Trophoblast cell (in vitro differentiated cells and primary cell): Measurements from ENCODE around the gene FRRS1L.

ENCODE experiments used
- DNase-seq, 2 donors: peaks; one replicate each; pipeline ENCODE4 v3.0.0-alpha.2; 2016
- H2AFZ ChIP-seq: 2 replicates; pipeline ENCODE4 v1.6.1; 2013; ENCODE audit warnings: low read length, moderate library complexity, mild to moderate bottlenecking; ENCODE audit not compliant: insufficient read depth, poor library complexity
- H2AK5ac ChIP-seq: 2 replicates; pipeline ENCODE4 v1.6.1; 2013; ENCODE audit warnings: mild to moderate bottlenecking, low read length
- H2BK120ac ChIP-seq: 2 replicates; pipeline ENCODE4 v1.6.1; 2013; ENCODE audit warnings: low read length, mild to moderate bottlenecking, moderate library complexity; ENCODE audit not compliant: insufficient read depth, poor library complexity
- H2BK12ac ChIP-seq: 2 replicates; pipeline ENCODE4 v1.6.1; 2013; ENCODE audit warnings: mild to moderate bottlenecking, low read length, moderate library complexity
- H2BK5ac ChIP-seq: 2 replicates; pipeline ENCODE4 v1.6.1; 2013; ENCODE audit warnings: low read length, low read depth, moderate library complexity, mild to moderate bottlenecking; ENCODE audit not compliant: poor library complexity
- H3K14ac ChIP-seq: 2 replicates; pipeline ENCODE4 v1.6.1; 2013; ENCODE audit warnings: mild to moderate bottlenecking, low read length
- H3K18ac ChIP-seq: 2 replicates; pipeline ENCODE4 v1.6.1; 2013; ENCODE audit warnings: mild to moderate bottlenecking, low read length
- H3K23ac ChIP-seq: 2 replicates; pipeline ENCODE4 v1.6.1; 2013; ENCODE audit warnings: low read length
- H3K27ac ChIP-seq: 2 replicates; pipeline ENCODE4 v1.5.1; 2013; ENCODE audit warnings: low read depth, mild to moderate bottlenecking, inconsistent platforms, low read length, moderate library complexity
- H3K27me3 ChIP-seq: 2 replicates; pipeline ENCODE4 v1.6.1; 2013; ENCODE audit warnings: inconsistent platforms, mild to moderate bottlenecking, low read length, moderate library complexity; ENCODE audit not compliant: insufficient read depth
- H3K36me3 ChIP-seq, 2 experiments: 1 replicate in 1 of 2; 2 replicates in 1 of 2; pipeline ENCODE4 v1.6.1; 2013; ENCODE audit warnings: low read length in 2 of 2, mild to moderate bottlenecking in 2 of 2, moderate library complexity in 1 of 2; ENCODE audit not compliant: insufficient read depth in 2 of 2, control insufficient read depth in 1 of 2
- H3K4ac ChIP-seq: 2 replicates; pipeline ENCODE4 v1.6.1; 2013; ENCODE audit warnings: low read depth, mild to moderate bottlenecking, low read length, moderate library complexity
- H3K4me1 ChIP-seq, 2 experiments: 1 replicate in 1 of 2; 2 replicates in 1 of 2; pipeline ENCODE4 v1.6.1; 2013; ENCODE audit warnings: low read length in 2 of 2, mild to moderate bottlenecking in 2 of 2, moderate library complexity in 1 of 2; ENCODE audit not compliant: insufficient read depth in 2 of 2, control insufficient read depth in 1 of 2
- H3K4me2 ChIP-seq: 2 replicates; pipeline ENCODE4 v1.6.1; 2013; ENCODE audit warnings: inconsistent platforms, mild to moderate bottlenecking, low read length, moderate library complexity
- H3K4me3 ChIP-seq: 2 replicates; pipeline ENCODE4 v1.5.1; 2013; ENCODE audit warnings: mild to moderate bottlenecking, low read depth, low read length, inconsistent platforms
- H3K79me1 ChIP-seq: one replicate; pipeline ENCODE4 v1.6.1; 2013; ENCODE audit warnings: low read length
- H3K79me2 ChIP-seq: 2 replicates; pipeline ENCODE4 v1.6.1; 2013; ENCODE audit warnings: low read length, mild to moderate bottlenecking; ENCODE audit not compliant: control insufficient read depth, insufficient read depth, poor library complexity
- H3K9ac ChIP-seq: 2 replicates; pipeline ENCODE4 v1.6.1; 2013; ENCODE audit warnings: mild to moderate bottlenecking, low read length
- H3K9me3 ChIP-seq: 2 replicates; pipeline ENCODE4 v1.6.1; 2013; ENCODE audit warnings: low read depth, mild to moderate bottlenecking, control low read depth, inconsistent platforms, low read length; ENCODE audit not compliant: insufficient read depth
- H4K12ac ChIP-seq: 2 replicates; pipeline ENCODE4 v1.6.1; 2013; ENCODE audit warnings: low read depth, mild to moderate bottlenecking, low read length, moderate library complexity
- H4K8ac ChIP-seq: 2 replicates; pipeline ENCODE4 v1.6.1; 2013; ENCODE audit warnings: low read depth, mild to moderate bottlenecking, low read length, moderate library complexity
- H4K91ac ChIP-seq: one replicate; pipeline ENCODE4 v1.6.1; 2013; ENCODE audit warnings: low read depth, mild to moderate bottlenecking, low read length, moderate library complexity
- WGBS: extraction: QIAGEN DNeasy Blood & Tissue Kit; methylation state at CpG from one replicate; pipeline ENCODE4 v1.1.7; 2013; ENCODE audit warnings: missing lambda C conversion rate; ENCODE audit not compliant: insufficient read length, insufficient coverage; ENCODE audit errors: extremely low coverage; 5-methylcytosine and 5-hydroxymethylcytosine counted together

Gene FRRS1L

DNA sequence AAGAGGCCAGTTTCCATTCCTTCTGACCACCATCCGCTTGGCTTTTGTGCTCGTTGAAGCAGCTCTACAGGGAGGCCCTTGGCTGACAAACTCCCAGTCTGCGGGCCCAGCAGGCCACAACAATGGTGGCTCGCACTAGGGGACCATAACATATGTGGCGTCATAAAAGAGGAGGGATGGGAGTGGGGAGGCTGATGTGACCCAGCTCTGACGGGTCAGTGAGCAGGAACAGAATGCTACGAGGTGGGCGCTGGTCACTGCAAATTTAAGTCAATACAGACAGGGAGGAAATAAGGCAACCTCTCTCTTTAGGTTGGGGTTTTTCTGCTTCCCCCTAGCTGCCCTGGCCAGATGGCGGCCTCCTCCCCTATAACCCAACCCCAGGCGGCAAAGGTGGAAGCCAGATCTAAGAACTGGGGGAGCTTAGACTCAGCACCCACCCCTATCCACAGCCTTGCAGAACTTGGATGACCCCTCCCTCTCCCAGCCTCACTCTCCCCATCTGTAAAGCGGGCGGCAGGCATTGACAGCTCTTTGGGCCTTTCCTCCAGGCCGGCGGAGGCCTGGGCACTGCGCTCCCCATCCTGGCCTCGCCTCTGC, 778 bp downstream of the FRRS1L start:
- Histone ChIP-seq H2BK120ac (no peak overlapping the region), H3K23ac (no peak overlapping the region), H2AFZ (no peak overlapping the region), H3K79me2 (no peaks in the 10 kb centered on the region), H4K91ac (no peak overlapping the region), H3K4me3 (no peak overlapping the region), H3K79me1 (no peaks in the 10 kb centered on the region), H2AK5ac (no peak overlapping the region), H2BK12ac (no peak overlapping the region), H3K9me3 (peaks cover 2% of the 10 kb centered on the region), H3K4me2 (peak overlapping the region; percentile 75), H3K9ac (no peak overlapping the region), H3K18ac (no peak overlapping the region), H3K36me3 (no peaks in the 10 kb centered on the region), H2BK5ac (no peak overlapping the region), H3K27ac (no peak overlapping the region), H4K8ac (no peak overlapping the region), H3K27me3 (peaks cover 26% of the 10 kb centered on the region), H4K12ac (no peak overlapping the region), H3K4ac (no peak overlapping the region), H3K4me1 (no peaks in the 10 kb centered on the region), H3K14ac (no peak overlapping the region)
- WGBS: no CpG with 5 or more reads among the region's 16 CpGs
- no peak for DNase-seq

- Histone ChIP-seq H2AK5ac (no peak overlapping the region), H2BK5ac (no peak overlapping the region), H3K23ac (no peak overlapping the region), H3K4me1 (no peaks in the 10 kb centered on the region), H2BK12ac (no peak overlapping the region), H3K4me2 (no peak overlapping the region), H4K8ac (no peak overlapping the region), H3K36me3 (no peaks in the 10 kb centered on the region), H3K4ac (no peak overlapping the region), H4K91ac (no peak overlapping the region), H3K27ac (no peak overlapping the region), H3K79me2 (no peaks in the 10 kb centered on the region), H3K18ac (no peak overlapping the region), H4K12ac (no peak overlapping the region), H3K9ac (no peak overlapping the region), H2AFZ (no peak overlapping the region), H3K9me3 (peaks cover 2% of the 10 kb centered on the region), H3K14ac (no peak overlapping the region), H2BK120ac (no peak overlapping the region), H3K4me3 (no peak overlapping the region), H3K79me1 (no peaks in the 10 kb centered on the region), H3K27me3 (peaks cover 26% of the 10 kb centered on the region)
- DNase-seq: no peak
- WGBS: no CpG with 5 or more reads among the region's 5 CpGs
These were observed 3.0 kb downstream of the FRRS1L start for GRCh38 chr9:109164042-109164441.

DNA sequence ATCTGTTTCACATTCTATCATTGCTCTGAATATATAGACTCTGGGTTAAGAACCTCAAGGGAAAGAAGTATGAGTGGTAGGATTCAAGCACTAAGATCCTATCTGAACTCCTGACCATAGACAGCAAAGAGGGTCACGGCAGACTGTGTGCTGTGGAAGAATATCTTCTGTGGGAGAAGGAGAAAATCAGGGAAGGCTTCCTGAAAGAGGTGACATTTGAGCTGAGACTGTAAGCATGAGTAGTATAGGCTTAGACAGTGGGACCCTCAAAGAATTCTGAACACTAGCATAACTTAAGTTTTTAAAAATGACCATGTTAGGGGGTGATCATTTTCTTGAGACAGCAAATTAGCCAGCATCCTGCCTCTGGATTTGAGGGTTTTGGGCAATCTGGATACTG, 3.9 kb downstream of the FRRS1L start:
- H3K18ac ChIP-seq: no peak overlapping the region
- no peak overlapping the region for H2AK5ac ChIP-seq
- H3K27me3 ChIP-seq: peaks cover 26% of the 10 kb centered on the region
- no peak overlapping the region for H3K4me2 ChIP-seq
- H3K4me3 ChIP-seq: no peak overlapping the region
- no peak overlapping the region for H3K23ac ChIP-seq
- H3K36me3 ChIP-seq: no peaks in the 10 kb centered on the region
- no peak overlapping the region for H4K12ac ChIP-seq
- H4K91ac ChIP-seq: no peak overlapping the region
- no peak overlapping the region for H4K8ac ChIP-seq
- DNase-seq: no peak
- no peak overlapping the region for H3K9ac ChIP-seq
- no peak overlapping the region for H2AFZ ChIP-seq
- H2BK5ac ChIP-seq: no peak overlapping the region
- H3K14ac ChIP-seq: no peak overlapping the region
- H3K79me2 ChIP-seq: no peaks in the 10 kb centered on the region
- H3K27ac ChIP-seq: no peak overlapping the region
- WGBS: no CpG with 5 or more reads among the region's 1 CpG
- H2BK12ac ChIP-seq: no peak overlapping the region
- H3K79me1 ChIP-seq: no peaks in the 10 kb centered on the region
- H3K4ac ChIP-seq: no peak overlapping the region
- H2BK120ac ChIP-seq: no peak overlapping the region
- H3K9me3 ChIP-seq: peaks cover 2% of the 10 kb centered on the region
- no peaks in the 10 kb centered on the region for H3K4me1 ChIP-seq

- peaks cover 24% of the 10 kb centered on the region for H3K27me3 ChIP-seq
- no peak overlapping the region for H4K91ac ChIP-seq
- H3K79me2 ChIP-seq: no peaks in the 10 kb centered on the region
- no peak overlapping the region for H2BK5ac ChIP-seq
- no peaks in the 10 kb centered on the region for H3K4me1 ChIP-seq
- no peak overlapping the region for H2BK12ac ChIP-seq
- DNase-seq: no peak
- H3K4ac ChIP-seq: no peak overlapping the region
- no peak overlapping the region for H2BK120ac ChIP-seq
- WGBS: no CpG with 5 or more reads among the region's 3 CpGs
- H3K18ac ChIP-seq: no peak overlapping the region
- H3K9me3 ChIP-seq: peaks cover under 1% of the 10 kb centered on the region
- H4K12ac ChIP-seq: no peak overlapping the region
- H2AFZ ChIP-seq: no peak overlapping the region
- no peak overlapping the region for H4K8ac ChIP-seq
- no peak overlapping the region for H2AK5ac ChIP-seq
- H3K4me2 ChIP-seq: no peak overlapping the region
- H3K36me3 ChIP-seq: no peaks in the 10 kb centered on the region
- H3K79me1 ChIP-seq: no peaks in the 10 kb centered on the region
- H3K9ac ChIP-seq: no peak overlapping the region
- H3K4me3 ChIP-seq: no peak overlapping the region
- H3K23ac ChIP-seq: no peak overlapping the region
- no peak overlapping the region for H3K27ac ChIP-seq
- H3K14ac ChIP-seq: no peak overlapping the region
These were observed 4.4 kb downstream of the FRRS1L start for GRCh38 chr9:109162677-109163076.
